CD8-positive, alpha-beta memory T cell (primary cell): Measurements from ENCODE around the gene IGSF23. TPM values are rescaled to one million over a fixed set of nuclear protein-coding genes. Genes with fewer than 3 reads are reported as not detected.

Source experiments
- CTCF ChIA-PET: fragments of 350-600 bp; sonication (Branson Sonifier 250); formaldehyde crosslinking; loops from one replicate; lab custom pipeline; 2021; ENCODE audit warnings: antibody characterized with exemption; lab: Charles Lee
- POLR2A ChIA-PET: fragments of 350-600 bp; sonication (Branson Sonifier 250); formaldehyde crosslinking; loops from one replicate; lab custom pipeline; 2021; ENCODE audit warnings: antibody characterized with exemption; lab: Charles Lee
- DNase-seq, 5 donors: peaks; one replicate each; pipeline versions ENCODE4 v3.0.0 to v3.0.0-alpha.2; 2020 to 2022; ENCODE audit warnings: mixed read lengths in 1 of 5
- H3K27ac ChIP-seq: one replicate; pipeline ENCODE4 v1.7.0; 2013; ENCODE audit warnings: low read depth, mild to moderate bottlenecking, low read length, moderate library complexity
- H3K27me3 ChIP-seq: 2 replicates; pipeline ENCODE4 v1.7.0; 2013; ENCODE audit warnings: low read length, mild to moderate bottlenecking; ENCODE audit not compliant: insufficient read depth, poor library complexity, severe bottlenecking
- H3K36me3 ChIP-seq: 2 replicates; pipeline ENCODE4 v1.7.0; 2013; ENCODE audit warnings: mild to moderate bottlenecking, low read length, moderate library complexity; ENCODE audit not compliant: insufficient read depth
- H3K4me1 ChIP-seq: 2 replicates; pipeline ENCODE4 v1.7.0; 2013; ENCODE audit warnings: mild to moderate bottlenecking, low read length, moderate library complexity; ENCODE audit not compliant: insufficient read depth
- H3K4me3 ChIP-seq: 2 replicates; pipeline ENCODE4 v1.7.0; 2013; ENCODE audit warnings: mild to moderate bottlenecking, low read length
- H3K9me3 ChIP-seq: 2 replicates; pipeline ENCODE4 v1.7.0; 2013; ENCODE audit warnings: mild to moderate bottlenecking, low read length
- H3K27ac Mint-ChIP-seq, 8 donors: one replicate each; pipeline ENCODE4 v1.8.0; 2020 to 2021; ENCODE audit warnings: mixed read lengths in 8 of 8, mild to moderate bottlenecking in 6 of 8, inconsistent platforms in 3 of 8, moderate library complexity in 3 of 8
- H3K27me3 Mint-ChIP-seq, 2 donors: one replicate each; pipeline ENCODE4 v1.8.0; 2020 to 2021; ENCODE audit warnings: mixed read lengths in 2 of 2, mild to moderate bottlenecking in 1 of 2, moderate library complexity in 1 of 2
- H3K36me3 Mint-ChIP-seq, 3 donors: one replicate each; pipeline ENCODE4 v1.8.0; 2020 to 2021; ENCODE audit warnings: mixed read lengths in 3 of 3, inconsistent platforms in 1 of 3, mild to moderate bottlenecking in 1 of 3
- H3K4me1 Mint-ChIP-seq, 3 donors: one replicate each; pipeline ENCODE4 v1.8.0; 2020 to 2021; ENCODE audit warnings: mixed read lengths in 3 of 3, inconsistent platforms in 1 of 3, mild to moderate bottlenecking in 1 of 3
- H3K4me3 Mint-ChIP-seq, 7 donors: one replicate each; pipeline ENCODE4 v1.8.0; 2020 to 2021; ENCODE audit warnings: mixed read lengths in 7 of 7, mild to moderate bottlenecking in 6 of 7, moderate library complexity in 4 of 7, inconsistent platforms in 2 of 7
- H3K9me3 Mint-ChIP-seq, 5 donors: one replicate each; pipeline ENCODE4 v1.8.0; 2020 to 2022; ENCODE audit warnings: mixed read lengths in 5 of 5, mild to moderate bottlenecking in 3 of 5, moderate library complexity in 2 of 5, inconsistent platforms in 1 of 5
- polyA plus RNA-seq: library from polyadenylated mRNA; unstranded; fragments of 300-500 nt; fragmentation: Illumina TruSeq; gene quantifications from one replicate; pipeline ENCODE4 v1.2.3, GENCODE V29; 2021
- total RNA-seq, 2 experiments: library from RNA; stranded (reverse); gene quantifications; one replicate each; pipeline ENCODE4 v1.2.3, GENCODE V29; 2021

Gene IGSF23
- total and polyA plus RNA-seq, 3 experiments from 2014 or later: not detected

- Histone ChIP-seq H3K4me3 (no peak overlapping the region), H3K27me3 (no peaks in the 10 kb centered on the region), H3K9me3 (no peaks in the 10 kb centered on the region), H3K27ac (no peak overlapping the region), H3K36me3 (no peaks in the 10 kb centered on the region), H3K4me1 (no peaks in the 10 kb centered on the region)
- Mint-ChIP-seq H3K4me3 (no peak overlapping the region), H3K27ac (no peak overlapping the region), H3K36me3 (no peaks in the 10 kb centered on the region), H3K9me3 (peaks cover 6 to 28% (median 16%) of the 10 kb centered on the region in 5 donors), H3K27me3 (peaks cover 0 to 10% of the 10 kb centered on the region in 2 donors), H3K4me1 (peaks cover 3 to 4% (median 3%) of the 10 kb centered on the region in 3 donors)
- ChIA-PET POLR2A (no interaction called here), CTCF (no interaction called here)
- DNase-seq: no peak
Observed at GRCh38 chr19:44602081-44602480, 11.3 kb upstream of the IGSF23 start.

GRCh38 chr19:44603201-44603945, 10.0 kb upstream of the IGSF23 start:
- peaks cover under 1 to 21% (median 14%) of the 10 kb centered on the region in 5 donors for H3K9me3 Mint-ChIP-seq
- H3K27me3 Mint-ChIP-seq: peaks cover 4 to 5% of the 10 kb centered on the region in 2 donors

GRCh38 chr19:44604241-44604640, 9.1 kb upstream of the IGSF23 start:
- Histone ChIP-seq H3K4me1 (peaks cover 10% of the 10 kb centered on the region), H3K9me3 (no peaks in the 10 kb centered on the region), H3K27ac (no peak overlapping the region), H3K4me3 (no peak overlapping the region), H3K27me3 (no peaks in the 10 kb centered on the region), H3K36me3 (no peaks in the 10 kb centered on the region)
- Mint-ChIP-seq H3K4me3 (no peak overlapping the region), H3K27ac (no peak overlapping the region), H3K36me3 (no peaks in the 10 kb centered on the region), H3K27me3 (peaks cover 4 to 5% of the 10 kb centered on the region in 2 donors), H3K9me3 (peaks cover 0 to 21% (median 11%) of the 10 kb centered on the region in 5 donors), H3K4me1 (peaks cover 4 to 6% (median 5%) of the 10 kb centered on the region in 3 donors)
- POLR2A ChIA-PET: no interaction called here
- CTCF ChIA-PET: no interaction called here
- DNase-seq: no peak

More at GRCh38 chr19:44603201-44603945, 10.0 kb upstream of the IGSF23 start:
- CTCF ChIA-PET: no interaction called here
- no peaks in the 10 kb centered on the region for H3K27me3 ChIP-seq
- H3K36me3 Mint-ChIP-seq: no peaks in the 10 kb centered on the region
- H3K9me3 ChIP-seq: no peaks in the 10 kb centered on the region
- no peak for DNase-seq
- H3K27ac ChIP-seq: no peak overlapping the region
- H3K4me3 ChIP-seq: no peak overlapping the region
- POLR2A ChIA-PET: no interaction called here
- H3K4me3 Mint-ChIP-seq: no peak overlapping the region
- no peak overlapping the region for H3K27ac Mint-ChIP-seq
- peaks cover 10% of the 10 kb centered on the region for H3K4me1 ChIP-seq
- H3K4me1 Mint-ChIP-seq: peaks cover 4 to 6% (median 5%) of the 10 kb centered on the region in 3 donors
- H3K36me3 ChIP-seq: no peaks in the 10 kb centered on the region

- H3K4me1 ChIP-seq: peaks cover 10% of the 10 kb centered on the region
- no peak overlapping the region for H3K27ac ChIP-seq
- H3K27ac Mint-ChIP-seq: no peak overlapping the region
- H3K4me1 Mint-ChIP-seq: peaks cover 4 to 6% (median 5%) of the 10 kb centered on the region in 3 donors
- no peak for DNase-seq
- H3K27me3 Mint-ChIP-seq: peaks cover 4 to 11% of the 10 kb centered on the region in 2 donors
- H3K4me3 ChIP-seq: no peak overlapping the region
- H3K36me3 ChIP-seq: no peaks in the 10 kb centered on the region
- H3K36me3 Mint-ChIP-seq: no peaks in the 10 kb centered on the region
- ChIA-PET CTCF (no interaction called here), POLR2A (no interaction called here)
- no peak overlapping the region for H3K4me3 Mint-ChIP-seq
- peaks cover 0 to 17% (median 11%) of the 10 kb centered on the region in 5 donors for H3K9me3 Mint-ChIP-seq
- H3K27me3 ChIP-seq: no peaks in the 10 kb centered on the region
- H3K9me3 ChIP-seq: no peaks in the 10 kb centered on the region
Observed at GRCh38 chr19:44605547-44605946, 7.8 kb upstream of the IGSF23 start.

- CTCF ChIA-PET: no interaction called here
- H3K9me3 ChIP-seq: no peaks in the 10 kb centered on the region
Observed at GRCh38 chr19:44607049-44607448, 6.3 kb upstream of the IGSF23 start.

GRCh38 chr19:44607917-44608316, 5.4 kb upstream of the IGSF23 start:
- H3K36me3 ChIP-seq: no peaks in the 10 kb centered on the region
- Mint-ChIP-seq H3K27ac (no peak overlapping the region), H3K4me3 (no peak overlapping the region), H3K9me3 (peaks cover 0 to 16% (median 11%) of the 10 kb centered on the region in 5 donors), H3K36me3 (no peaks in the 10 kb centered on the region), H3K27me3 (peaks cover 4 to 17% of the 10 kb centered on the region in 2 donors), H3K4me1 (peaks cover 4 to 6% (median 5%) of the 10 kb centered on the region in 3 donors)
- H3K4me3 ChIP-seq: no peak overlapping the region
- H3K27ac ChIP-seq: no peak overlapping the region
- DNase-seq: no peak
- ChIA-PET POLR2A (no interaction called here), CTCF (no interaction called here)
- H3K9me3 ChIP-seq: no peaks in the 10 kb centered on the region
- peaks cover 10% of the 10 kb centered on the region for H3K4me1 ChIP-seq
- no peaks in the 10 kb centered on the region for H3K27me3 ChIP-seq

More at GRCh38 chr19:44607049-44607448, 6.3 kb upstream of the IGSF23 start:
- peaks cover 4 to 11% of the 10 kb centered on the region in 2 donors for H3K27me3 Mint-ChIP-seq
- POLR2A ChIA-PET: no interaction called here
- Histone ChIP-seq H3K27me3 (no peaks in the 10 kb centered on the region), H3K4me1 (peaks cover 10% of the 10 kb centered on the region), H3K36me3 (no peaks in the 10 kb centered on the region), H3K27ac (no peak overlapping the region), H3K4me3 (no peak overlapping the region)
- no peak overlapping the region for H3K27ac Mint-ChIP-seq
- peaks cover 4 to 6% (median 5%) of the 10 kb centered on the region in 3 donors for H3K4me1 Mint-ChIP-seq
- peak in 1 of 5 donors; percentile 2 for DNase-seq
- no peak overlapping the region for H3K4me3 Mint-ChIP-seq
- peaks cover 0 to 17% (median 11%) of the 10 kb centered on the region in 5 donors for H3K9me3 Mint-ChIP-seq
- no peaks in the 10 kb centered on the region for H3K36me3 Mint-ChIP-seq

GRCh38 chr19:44608391-44608821, 5.0 kb upstream of the IGSF23 start:
- no peak overlapping the region for H3K27ac ChIP-seq
- no peak overlapping the region for H3K27ac Mint-ChIP-seq
- ChIA-PET POLR2A (no interaction called here), CTCF (no interaction called here)
- peaks cover 0 to 13% (median 9%) of the 10 kb centered on the region in 5 donors for H3K9me3 Mint-ChIP-seq
- peaks cover 4 to 17% of the 10 kb centered on the region in 2 donors for H3K27me3 Mint-ChIP-seq
- no peak for DNase-seq
- H3K4me3 Mint-ChIP-seq: no peak overlapping the region
- H3K36me3 Mint-ChIP-seq: no peaks in the 10 kb centered on the region
- peaks cover 4 to 6% (median 5%) of the 10 kb centered on the region in 3 donors for H3K4me1 Mint-ChIP-seq
- no peak overlapping the region for H3K4me3 ChIP-seq
- no peaks in the 10 kb centered on the region for H3K36me3 ChIP-seq
- H3K27me3 ChIP-seq: no peaks in the 10 kb centered on the region
- H3K4me1 ChIP-seq: peaks cover 10% of the 10 kb centered on the region
- no peaks in the 10 kb centered on the region for H3K9me3 ChIP-seq

GRCh38 chr19:44609219-44609618, 4.1 kb upstream of the IGSF23 start:
- H3K9me3 Mint-ChIP-seq: peaks cover 0 to 11% (median 7%) of the 10 kb centered on the region in 5 donors
- peaks cover 4 to 17% of the 10 kb centered on the region in 2 donors for H3K27me3 Mint-ChIP-seq
- no peak for DNase-seq
- peaks cover 4 to 6% (median 5%) of the 10 kb centered on the region in 3 donors for H3K4me1 Mint-ChIP-seq
- ChIA-PET POLR2A (no interaction called here), CTCF (no interaction called here)
- Histone ChIP-seq H3K4me3 (no peak overlapping the region), H3K27ac (no peak overlapping the region), H3K9me3 (no peaks in the 10 kb centered on the region), H3K27me3 (no peaks in the 10 kb centered on the region), H3K4me1 (peaks cover 10% of the 10 kb centered on the region), H3K36me3 (no peaks in the 10 kb centered on the region)
- H3K4me3 Mint-ChIP-seq: no peak overlapping the region
- H3K36me3 Mint-ChIP-seq: no peaks in the 10 kb centered on the region
- no peak overlapping the region for H3K27ac Mint-ChIP-seq
